GDM1 (cell line): ENCODE measurements around the gene KLHL25.

Experiments
- DNase-seq: peaks from one replicate; lab custom pipeline; 2025; lab: John Stamatoyannopoulos, UW

KLHL25 gene

DNA sequence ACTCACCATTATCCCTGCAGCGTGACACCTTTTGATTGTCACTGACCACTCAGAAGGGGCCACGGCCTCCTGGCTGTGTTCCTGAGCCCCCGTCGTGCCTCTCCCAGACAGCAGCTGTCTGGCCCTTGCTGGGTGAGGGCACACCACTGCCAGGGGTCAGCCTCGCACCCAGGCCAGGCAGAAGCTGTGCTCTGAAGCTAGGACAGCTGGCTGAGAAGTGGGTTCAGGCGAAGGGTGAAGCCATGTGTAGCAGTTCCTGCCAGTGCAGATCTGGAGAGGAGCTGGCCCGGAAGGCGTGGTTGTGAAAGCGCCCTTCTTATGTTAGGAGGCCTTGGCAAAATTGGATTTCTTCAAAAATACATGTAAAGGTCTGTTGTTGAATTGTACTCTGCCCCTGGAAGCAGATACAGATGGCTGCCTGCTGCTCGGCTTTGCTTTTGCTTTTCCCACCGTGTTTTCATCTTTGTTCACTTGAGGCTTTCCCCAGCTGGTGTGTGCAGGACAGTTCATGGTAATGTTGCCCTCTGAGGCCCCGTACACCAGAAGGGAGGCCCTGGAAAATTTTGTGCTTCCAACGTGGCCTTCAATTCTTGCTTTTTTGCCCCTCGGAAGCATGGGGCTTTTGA lies 49.1 kb downstream of the KLHL25 start:
- DNase-seq, result no peak

DNA sequence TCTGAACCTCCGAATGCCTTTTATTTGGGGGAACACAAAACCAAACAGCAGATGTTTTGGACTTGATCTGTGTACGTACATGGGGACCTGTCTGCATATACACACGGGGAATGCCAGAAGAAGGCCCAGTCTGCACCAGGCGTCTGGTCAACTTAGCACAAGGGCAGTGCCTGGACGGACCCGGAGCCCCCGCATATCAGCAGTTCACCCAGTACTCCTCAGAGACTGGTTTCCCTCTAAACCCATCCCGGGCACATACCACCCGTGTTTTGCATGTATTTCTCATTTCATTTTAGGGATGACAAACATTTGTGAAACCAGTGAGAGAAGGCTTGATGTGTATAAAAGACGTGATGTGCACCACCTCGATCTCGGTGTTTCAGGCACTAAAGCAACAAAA lies 49.7 kb downstream of the KLHL25 start:
- no peak for DNase-seq

DNA sequence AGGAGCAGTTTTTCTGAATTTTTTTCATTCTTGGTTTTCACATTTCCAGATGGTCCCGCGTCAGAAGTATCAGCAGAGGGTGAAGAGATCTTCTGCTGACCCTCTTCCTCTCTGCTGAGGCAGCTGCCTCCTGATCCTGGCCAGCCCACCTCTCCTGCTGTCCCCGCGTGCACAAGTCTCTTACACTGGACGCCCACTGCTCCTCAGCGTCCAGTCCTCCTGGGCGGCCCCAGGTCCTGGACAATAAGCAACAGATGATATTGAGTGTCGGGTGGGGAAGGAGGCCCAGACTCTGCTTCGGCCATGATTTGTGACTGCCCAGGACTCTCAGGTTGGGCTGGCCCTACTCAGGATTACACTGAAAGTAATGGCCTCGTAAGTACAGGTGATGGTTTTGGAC lies 50.1 kb downstream of the KLHL25 start:
- no peak for DNase-seq

DNA sequence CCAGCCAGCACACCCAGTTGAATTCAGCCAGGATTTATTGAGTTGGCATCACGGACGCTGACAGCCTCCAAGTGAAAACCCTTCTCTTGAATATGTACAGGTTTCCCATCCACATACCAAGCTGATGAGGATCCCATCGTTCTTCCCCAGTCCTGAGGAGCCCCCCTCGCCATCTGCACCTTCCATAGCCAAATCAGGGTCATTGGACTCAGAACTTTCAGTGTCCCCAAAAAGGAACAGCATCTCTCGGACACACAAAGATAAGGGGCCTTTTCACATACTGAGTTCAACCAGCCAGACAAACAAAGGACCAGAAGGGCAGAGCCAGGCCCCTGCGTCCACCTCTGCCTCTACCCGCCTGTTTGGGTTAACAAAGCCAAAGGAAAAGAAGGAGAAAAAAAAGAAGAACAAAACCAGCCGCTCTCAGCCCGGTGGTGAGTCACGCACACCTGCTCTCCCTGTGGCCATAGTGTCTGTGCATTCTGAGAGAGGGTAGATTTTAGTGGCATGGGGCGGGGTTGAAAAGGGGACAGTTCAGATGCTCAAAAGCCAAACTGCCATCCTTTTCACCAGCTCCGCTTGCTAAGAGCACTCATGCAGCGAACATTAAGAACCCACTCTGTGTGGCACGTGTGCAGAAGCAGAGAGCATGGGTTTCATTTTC lies 51.2 kb downstream of the KLHL25 start:
- DNase-seq, result no peak

DNA sequence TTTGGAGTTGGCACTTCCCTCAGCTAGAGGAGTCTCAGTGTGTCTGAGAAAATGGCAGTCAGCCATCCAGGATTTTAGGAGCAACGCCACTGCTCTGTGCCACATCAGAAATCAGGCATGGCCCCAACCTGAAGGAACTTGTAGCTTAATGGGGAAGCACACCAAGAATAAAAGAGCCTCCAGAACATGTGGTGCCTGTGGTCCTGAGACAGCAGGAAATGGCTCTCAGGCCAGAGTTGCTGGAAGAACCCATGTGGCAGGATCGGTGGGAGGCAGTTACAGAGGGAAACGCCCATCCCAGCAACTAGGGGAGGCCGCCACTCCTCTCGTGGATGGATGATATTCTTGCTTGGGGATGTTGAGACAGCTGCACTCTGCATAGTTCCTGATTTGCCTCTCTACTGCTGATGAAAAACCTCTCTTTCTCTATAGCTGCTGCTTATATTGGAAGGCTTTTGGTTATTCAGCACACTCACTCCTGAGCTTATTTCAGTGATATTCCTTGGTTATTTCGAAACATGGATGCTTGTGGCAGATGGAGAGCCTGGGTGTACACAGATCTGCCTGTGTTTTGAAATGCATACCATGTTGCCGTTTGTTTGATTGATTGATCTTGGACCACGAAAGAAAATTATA lies 52.4 kb downstream of the KLHL25 start:
- DNase-seq, result no peak

DNA sequence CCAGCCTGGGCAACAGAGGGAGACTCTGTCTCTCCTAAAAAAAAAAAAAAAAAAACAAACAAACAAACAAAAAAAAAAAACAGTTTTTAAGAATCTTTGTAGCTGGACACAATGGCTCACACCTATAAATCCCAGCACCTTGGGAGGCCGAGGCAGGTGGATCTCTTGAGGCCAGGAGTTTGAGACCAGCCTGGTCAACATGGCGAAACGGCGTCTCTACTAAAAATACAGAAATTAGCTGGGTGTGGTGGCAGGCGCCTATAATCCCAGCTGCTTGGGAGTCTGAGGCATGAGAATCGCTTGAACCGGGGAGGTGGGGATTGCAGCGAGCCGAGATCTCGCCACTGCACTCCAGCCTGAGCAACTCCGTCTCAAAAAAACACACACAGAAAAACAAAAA lies 53.1 kb downstream of the KLHL25 start:
- DNase-seq, result no peak

DNA sequence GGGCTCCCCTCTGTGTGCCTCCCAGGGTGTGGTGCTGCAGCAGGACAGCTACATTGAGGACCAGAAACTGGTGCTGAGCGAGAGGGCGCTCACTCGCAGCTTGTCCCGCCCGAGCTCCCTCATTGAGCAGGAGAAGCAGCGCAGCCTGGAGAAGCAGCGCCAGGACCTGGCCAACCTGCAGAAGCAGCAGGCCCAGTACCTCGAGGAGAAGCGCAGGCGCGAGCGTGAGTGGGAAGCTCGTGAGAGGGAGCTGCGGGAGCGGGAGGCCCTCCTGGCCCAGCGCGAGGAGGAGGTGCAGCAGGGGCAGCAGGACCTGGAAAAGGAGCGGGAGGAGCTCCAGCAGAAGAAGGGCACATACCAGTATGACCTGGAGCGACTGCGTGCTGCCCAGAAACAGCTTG lies 53.7 kb downstream of the KLHL25 start:
- DNase-seq, result no peak

DNA sequence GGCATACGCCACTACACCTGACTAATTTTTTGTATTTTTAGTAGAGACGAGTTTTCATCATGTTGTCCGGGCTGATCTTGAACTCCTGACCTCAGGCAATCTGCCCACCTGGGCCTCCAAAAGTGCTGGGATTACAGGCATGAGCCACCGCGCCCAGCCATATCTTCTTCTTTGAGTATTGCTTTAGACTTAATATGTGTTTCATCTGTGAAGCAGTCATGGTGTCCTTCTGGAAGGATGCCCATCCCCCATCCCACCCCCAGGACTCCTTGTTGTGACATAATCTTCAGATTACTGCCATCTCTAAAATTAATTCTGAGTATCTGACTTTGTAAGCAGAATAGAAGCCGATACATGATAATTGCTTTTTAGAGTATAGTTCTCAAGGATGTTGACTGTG lies 57.7 kb downstream of the KLHL25 start:
- no peak for DNase-seq

DNA sequence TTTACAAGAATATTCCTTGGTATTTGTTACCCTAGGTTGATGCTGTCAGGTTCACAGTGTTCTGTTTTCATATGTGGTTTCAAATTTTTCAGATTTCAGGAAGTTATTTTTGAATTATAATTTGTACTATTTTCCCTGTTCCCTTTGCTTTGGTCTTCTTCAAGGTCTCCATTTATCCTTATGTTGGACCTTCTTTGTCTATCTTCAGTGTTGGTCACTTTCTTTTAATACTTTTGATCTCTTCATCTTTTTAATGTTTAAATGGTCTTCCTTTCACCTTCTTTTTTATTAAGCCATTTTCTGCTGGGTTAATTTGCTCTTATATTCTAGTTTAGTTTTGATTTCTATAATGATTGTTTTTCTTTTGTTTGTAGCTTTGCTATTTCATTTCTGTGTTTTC lies 61.3 kb downstream of the KLHL25 start:
- no peak for DNase-seq

DNA sequence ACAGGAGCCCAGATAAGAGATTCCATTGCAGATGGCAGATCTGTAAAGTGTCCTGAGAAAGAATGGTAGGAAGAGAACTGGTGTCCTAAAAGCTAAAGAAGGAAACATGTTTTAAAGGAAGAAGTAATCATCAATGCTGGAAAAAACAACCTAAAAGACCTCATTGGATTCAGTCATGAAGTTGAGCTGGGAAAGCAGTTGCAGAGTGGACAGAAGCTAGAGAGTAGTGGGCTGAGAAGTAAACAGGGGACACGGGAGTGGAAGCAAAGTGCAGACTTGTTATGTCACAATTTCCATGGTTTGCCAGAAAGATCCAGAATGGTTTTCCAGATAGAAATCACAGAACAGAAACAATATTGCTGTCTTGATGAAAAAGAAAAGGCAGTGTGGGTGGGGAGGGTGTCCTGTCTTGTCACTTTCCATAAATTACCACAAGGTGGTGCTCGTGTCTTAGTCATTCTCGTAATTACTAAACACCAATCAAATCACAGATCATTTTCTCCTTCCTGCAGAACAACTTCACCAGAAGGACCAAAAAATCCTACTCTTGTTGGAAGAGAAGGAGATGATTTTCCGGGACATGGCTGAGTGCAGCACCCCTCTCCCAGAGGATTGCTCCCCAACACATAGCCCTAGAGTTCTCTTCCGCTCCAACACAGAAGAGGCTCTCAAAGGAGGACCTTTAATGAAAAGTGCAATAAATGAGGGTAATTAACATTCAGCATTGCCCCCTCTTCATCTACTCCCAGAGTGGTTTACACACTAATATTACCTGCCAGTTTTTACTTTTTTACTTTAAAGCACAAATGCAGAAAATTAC lies 64.5 kb downstream of the KLHL25 start:
- no peak for DNase-seq

DNA sequence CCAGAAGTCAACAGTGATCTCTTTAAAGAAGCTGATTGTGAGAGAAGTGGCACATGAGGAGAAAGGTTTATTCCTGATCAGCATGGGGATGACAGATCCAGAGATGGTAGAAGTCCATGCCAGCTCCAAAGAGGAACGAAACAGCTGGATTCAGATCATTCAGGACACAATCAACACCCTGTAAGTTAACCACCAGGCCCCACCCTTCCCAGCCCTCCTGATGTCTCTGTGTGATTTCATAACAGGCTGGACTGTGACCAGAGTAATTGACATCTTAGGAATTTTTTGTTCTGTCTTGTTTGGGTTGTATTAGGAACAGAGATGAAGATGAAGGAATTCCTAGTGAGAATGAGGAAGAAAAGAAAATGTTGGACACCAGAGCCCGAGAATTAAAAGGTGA lies 67.7 kb downstream of the KLHL25 start:
- no peak for DNase-seq

DNA sequence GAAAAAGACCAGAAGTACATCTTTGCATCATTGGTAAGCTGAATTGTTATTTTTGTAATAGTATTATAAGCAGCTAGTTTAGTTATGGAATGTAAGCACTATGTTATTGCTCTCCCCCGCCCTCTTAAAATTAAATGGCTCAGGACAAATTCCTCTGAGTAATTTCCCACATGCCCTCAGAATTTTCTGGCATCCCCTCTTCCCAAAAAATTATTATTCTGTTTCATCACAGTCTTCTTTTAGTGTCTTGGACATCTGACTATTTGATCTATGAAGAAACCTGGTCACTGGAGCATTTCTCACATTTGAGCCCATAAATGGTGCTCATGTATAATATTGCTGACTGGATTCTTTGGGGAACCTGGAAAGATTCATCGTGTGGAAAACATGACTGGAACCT lies 68.3 kb downstream of the KLHL25 start:
- DNase-seq, result no peak

DNA sequence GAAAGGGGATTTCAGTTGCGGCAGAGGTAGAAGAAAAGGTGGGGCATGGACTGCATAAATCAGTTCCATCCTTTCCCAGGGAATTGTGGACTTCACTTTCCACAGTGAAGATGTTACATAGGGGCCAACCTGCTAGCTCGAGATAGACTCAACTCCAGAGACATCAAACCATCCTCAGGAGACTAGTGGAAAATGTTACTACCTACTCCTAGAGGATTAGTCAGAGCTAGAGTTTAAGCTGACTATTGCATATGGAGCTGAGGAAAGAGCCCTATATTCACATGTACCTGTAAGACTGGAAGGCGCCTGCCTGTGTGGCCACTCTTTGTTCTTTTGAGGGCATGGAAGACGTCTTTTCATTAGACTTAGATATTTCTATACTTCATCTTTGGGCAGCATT lies 69.2 kb downstream of the KLHL25 start:
- no peak for DNase-seq

DNA sequence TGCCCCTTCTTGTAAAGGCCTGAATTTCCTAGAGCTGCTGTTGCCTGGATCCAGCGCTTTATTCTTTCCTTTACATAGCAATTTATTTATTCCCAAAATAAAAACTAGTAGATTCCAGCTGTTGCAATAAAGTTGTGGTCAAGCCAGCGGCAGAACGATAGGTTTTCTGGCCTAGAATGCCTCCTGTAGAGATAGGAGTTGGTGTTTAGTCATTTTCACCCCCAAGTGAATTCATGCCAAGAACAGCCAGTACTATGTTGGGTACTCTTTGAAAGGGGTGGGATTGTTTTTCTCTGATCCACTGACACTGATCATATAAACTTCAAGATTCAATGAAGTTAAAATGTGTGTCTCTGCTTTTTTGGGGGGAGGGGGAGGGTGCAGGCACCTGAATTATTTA lies 69.7 kb downstream of the KLHL25 start:
- no peak for DNase-seq

DNA sequence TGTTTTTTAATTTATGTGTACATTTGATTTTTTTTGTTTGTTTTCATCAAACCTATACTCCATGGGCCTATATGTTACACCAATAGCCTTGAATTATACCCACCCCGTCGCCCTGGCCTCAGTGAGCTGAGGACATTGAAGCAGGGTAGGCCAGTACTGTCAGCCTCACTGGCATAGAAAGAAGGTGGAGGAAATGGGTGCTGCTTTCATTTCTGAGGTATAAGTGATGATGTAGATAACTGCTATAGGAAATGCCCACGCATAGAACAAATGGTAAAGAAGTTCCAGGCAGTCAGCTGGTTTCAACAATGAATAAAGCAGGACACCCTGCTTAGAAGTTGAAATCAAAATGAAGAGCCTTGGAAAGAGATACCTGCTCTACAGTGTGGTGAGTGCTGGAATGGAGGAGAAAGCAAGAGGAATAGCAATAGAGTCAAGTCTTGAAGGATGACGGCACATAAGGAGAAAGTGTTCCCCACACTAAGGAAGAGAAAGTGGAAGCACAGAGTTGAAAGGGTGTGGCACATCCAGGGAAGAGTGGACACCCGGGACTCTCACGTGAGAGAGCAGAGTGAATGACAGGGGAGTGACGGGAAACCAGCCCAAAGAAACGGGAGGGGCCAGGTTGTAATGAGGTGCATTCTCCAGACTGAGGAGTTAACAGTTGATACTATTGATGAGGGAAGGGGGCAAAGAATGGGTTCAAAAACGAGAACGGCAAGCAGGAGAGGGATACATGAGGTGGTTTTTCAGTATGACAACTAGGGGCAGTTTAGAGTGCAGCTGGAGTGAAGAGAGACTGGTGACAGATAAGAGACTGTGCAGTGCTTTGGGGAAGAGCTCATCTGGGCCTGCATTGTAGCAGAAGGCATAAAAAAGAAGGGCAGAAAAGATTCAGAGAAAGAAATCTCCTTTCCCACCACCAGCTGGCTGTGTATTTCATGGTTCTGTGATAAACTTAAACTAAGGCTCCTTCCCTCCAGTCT lies 70.5 kb downstream of the KLHL25 start:
- DNase-seq, result no peak

DNA sequence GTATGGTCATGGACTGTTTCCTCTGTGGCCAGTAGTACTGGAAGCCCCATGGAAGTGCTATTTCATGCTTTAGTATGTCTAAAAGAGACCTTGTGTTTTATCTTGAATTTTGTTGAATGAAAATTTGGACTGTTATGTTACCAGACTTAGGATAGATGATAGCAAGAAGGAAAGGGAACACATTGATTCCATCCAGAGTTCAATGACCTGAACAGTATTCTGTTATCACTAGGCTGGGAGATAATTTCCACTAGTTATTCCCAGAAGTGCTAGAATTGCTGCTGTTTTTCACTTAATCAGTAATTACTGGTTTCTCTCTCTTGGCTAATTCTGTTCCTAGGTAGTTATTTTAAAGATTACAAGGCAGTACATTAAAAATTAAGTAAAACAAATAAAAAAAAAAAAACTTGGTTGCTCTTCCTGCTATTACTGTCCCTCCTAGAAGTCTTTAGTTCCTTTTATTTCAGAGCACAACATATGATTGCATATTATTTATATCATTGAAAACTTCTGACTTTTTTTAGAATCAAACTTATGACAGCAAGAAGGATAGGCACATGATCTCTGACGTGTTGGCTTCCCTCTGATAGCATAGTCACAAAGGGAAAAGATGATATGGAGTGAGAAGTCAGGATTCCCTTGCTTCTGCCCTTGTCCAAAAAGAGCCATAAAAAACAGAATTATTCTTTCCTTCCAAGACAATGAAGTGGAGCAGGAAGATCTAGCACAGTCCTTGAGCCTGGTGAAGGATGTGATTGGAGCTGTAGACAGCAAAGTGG lies 72.2 kb downstream of the KLHL25 start:
- no peak for DNase-seq

DNA sequence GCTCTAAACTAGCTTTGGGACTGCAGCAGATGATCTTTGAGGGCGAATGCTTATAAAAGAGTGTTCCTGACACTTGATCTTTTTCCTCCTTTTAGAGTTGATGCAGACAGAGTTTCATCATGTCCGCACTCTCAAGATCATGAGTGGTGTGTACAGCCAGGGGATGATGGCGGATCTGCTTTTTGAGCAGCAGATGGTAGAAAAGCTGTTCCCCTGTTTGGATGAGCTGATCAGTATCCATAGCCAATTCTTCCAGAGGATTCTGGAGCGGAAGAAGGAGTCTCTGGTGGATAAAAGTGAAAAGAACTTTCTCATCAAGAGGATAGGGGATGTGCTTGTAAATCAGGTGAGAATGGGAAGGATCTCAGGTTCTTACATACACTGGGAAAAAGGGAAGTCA lies 75.7 kb downstream of the KLHL25 start:
- DNase-seq, result no peak

DNA sequence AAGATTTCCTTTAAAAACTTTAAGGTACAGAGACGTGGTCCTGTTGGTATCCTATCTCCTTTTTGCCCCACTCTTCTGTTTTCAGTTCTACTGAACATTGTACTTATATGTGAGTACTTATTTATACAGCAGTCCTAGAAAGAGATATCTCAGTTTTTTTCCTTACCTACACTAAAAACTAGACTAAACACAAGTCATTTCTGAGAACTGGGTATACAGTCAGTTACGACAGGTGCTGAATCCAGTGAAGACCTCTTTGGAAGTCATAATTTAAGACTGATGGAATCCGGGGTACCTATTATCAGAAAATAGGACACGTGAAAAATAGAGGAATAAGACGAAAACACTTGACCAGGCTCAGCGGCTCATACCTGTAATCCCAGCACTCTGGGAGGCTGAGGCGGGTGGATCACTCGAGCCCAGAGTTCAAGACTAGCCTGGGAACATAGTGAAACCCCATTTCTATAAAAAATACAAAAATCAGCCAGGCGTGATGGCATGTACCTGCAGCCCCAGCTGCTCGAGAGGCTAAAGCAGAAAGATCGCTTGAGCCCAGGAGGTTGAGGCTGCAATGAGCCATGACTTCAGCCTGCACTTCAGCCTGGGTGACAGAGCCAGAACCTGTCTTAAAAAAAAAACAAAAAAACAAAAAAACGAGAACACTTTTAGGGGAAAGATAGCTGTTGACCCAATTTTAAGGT lies 76.3 kb downstream of the KLHL25 start:
- DNase-seq, result no peak

DNA sequence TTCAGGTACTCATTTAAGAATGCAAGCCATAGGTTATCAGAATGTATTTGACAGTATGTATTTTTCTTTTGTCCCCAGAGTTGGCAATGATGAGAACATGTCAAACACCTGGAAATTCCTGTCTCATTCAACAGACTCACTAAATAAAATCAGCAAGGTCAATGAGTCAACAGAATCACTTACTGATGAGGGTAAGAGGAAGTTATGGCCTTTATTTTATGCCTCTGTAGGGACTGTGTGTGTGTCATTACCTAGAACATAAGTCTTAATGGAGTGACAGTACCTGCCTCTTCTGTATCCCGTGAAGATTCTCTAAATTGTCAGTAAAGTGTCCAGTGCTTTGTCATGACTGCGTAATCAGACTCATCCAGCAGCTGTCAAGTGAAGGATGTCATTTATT lies 77.5 kb downstream of the KLHL25 start:
- DNase-seq, result no peak

DNA sequence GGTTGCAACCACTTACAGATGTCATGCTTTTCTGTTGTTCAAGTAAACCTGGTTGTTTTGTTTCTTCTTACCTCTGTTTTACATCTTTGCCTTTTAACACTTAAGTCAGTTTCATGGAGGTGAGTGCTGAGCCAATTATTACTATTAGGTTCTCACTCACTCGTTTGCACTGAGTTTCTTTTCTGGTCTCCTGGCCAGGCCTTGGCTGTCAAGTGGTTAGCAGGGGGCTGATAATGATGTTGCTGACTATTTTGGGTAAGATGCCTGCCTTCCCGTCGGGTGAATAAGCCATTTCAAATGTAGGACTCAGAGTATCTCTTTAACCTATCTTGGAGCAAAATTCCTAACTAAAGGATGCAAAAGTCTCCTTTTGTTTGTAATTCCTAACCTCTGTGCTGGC lies 78.5 kb downstream of the KLHL25 start:
- DNase-seq, result no peak
